Subcutaneous adipose tissue (tissue), 4 donors: ENCODE results near the gene BACH2. TPM values are rescaled to one million over a fixed set of nuclear protein-coding genes. Genes with fewer than 3 reads are reported as not detected.

Experiments used
- CTCF ChIP-seq: fragments of 450-650 bp; IDR thresholded peaks from one replicate; pipeline ENCODE4 v1.5.1; 2016; ENCODE audit warnings: low read depth, mild to moderate bottlenecking, control low read depth, antibody characterized with exemption, moderate library complexity
- total RNA-seq, 4 donors: library from RNA; depleted of rRNA; stranded (reverse); fragments of >200 nt; gene quantifications; one replicate each; pipeline ENCODE4 v1.1.0, GENCODE V29; 2016

The BACH2 gene
- total RNA-seq, 4 donors from 2014 or later, result 1.7 to 15.4 (median 3.9) TPM

- no peak for TF ChIP-seq CTCF
Measured at GRCh38 chr6:89977808-89978748, 318.6 kb downstream of the BACH2 start.

- TF ChIP-seq CTCF, result no peak
Measured at GRCh38 chr6:89976694-89977020, 320.0 kb downstream of the BACH2 start.

- no peak for TF ChIP-seq CTCF
Measured at GRCh38 chr6:89975991-89976693, 320.5 kb downstream of the BACH2 start.

GRCh38 chr6:89975366-89975765, 321.3 kb downstream of the BACH2 start:
- no peak for TF ChIP-seq CTCF

- TF ChIP-seq CTCF, result no peak
Measured at GRCh38 chr6:89974834-89975233, 321.8 kb downstream of the BACH2 start.

- no peak for TF ChIP-seq CTCF
Measured at GRCh38 chr6:89972025-89972381, 324.6 kb downstream of the BACH2 start.

- no peak for TF ChIP-seq CTCF
Measured at GRCh38 chr6:89970609-89971337, 325.9 kb downstream of the BACH2 start.
